Nephron progenitor cell (in vitro differentiated cells): ENCODE data around the gene IMPDH1.

Experiments
- DNase-seq: peaks from one replicate; pipeline ENCODE4 v3.0.0; 2021
- H3K27ac Mint-ChIP-seq: 2 replicates; pipeline ENCODE4 v1.8.0; 2021; ENCODE audit warnings: mild to moderate bottlenecking, moderate library complexity, mixed read lengths
- H3K27me3 Mint-ChIP-seq: 2 replicates; pipeline ENCODE4 v1.8.0; 2021; ENCODE audit warnings: mild to moderate bottlenecking, low read depth, mixed read lengths; ENCODE audit not compliant: poor library complexity
- H3K36me3 Mint-ChIP-seq: 2 replicates; pipeline ENCODE4 v1.8.0; 2021; ENCODE audit warnings: low read depth, mixed read lengths
- H3K4me1 Mint-ChIP-seq: 2 replicates; pipeline ENCODE4 v1.8.0; 2021; ENCODE audit warnings: mixed read lengths
- H3K4me3 Mint-ChIP-seq: 2 replicates; pipeline ENCODE4 v1.8.0; 2021; ENCODE audit warnings: mild to moderate bottlenecking, moderate library complexity, mixed read lengths
- H3K9me3 Mint-ChIP-seq: 2 replicates; pipeline ENCODE4 v1.8.0; 2021; ENCODE audit warnings: mild to moderate bottlenecking, moderate library complexity, mixed read lengths
- CTCF ChIP-seq: fragments of 200-600 bp; sonication (generic); IDR thresholded peaks from 2 replicates; pipeline ENCODE4 v1.5.0; 2021; ENCODE audit warnings: antibody characterized with exemption

The IMPDH1 gene

GRCh38 chr7:128383776-128384175 is 26.0 kb downstream of the IMPDH1 start:
- H3K27ac Mint-ChIP-seq, result no peak overlapping the region
- no peak for TF ChIP-seq CTCF
- H3K36me3 Mint-ChIP-seq, result no peaks in the 10 kb centered on the region
- no peak overlapping the region for H3K4me3 Mint-ChIP-seq
- H3K9me3 Mint-ChIP-seq, result no peaks in the 10 kb centered on the region
- peaks cover 33% of the 10 kb centered on the region for H3K27me3 Mint-ChIP-seq
- peaks cover 32% of the 10 kb centered on the region for H3K4me1 Mint-ChIP-seq
- no peak for DNase-seq

GRCh38 chr7:128381161-128381821 is 28.5 kb downstream of the IMPDH1 start:
- Mint-ChIP-seq H3K4me1 (peaks cover 31% of the 10 kb centered on the region), H3K27me3 (peaks cover 16% of the 10 kb centered on the region), H3K27ac (no peak overlapping the region), H3K9me3 (no peaks in the 10 kb centered on the region), H3K36me3 (no peaks in the 10 kb centered on the region), H3K4me3 (no peak overlapping the region)
- TF ChIP-seq CTCF, result peak; percentile 54
- peak; percentile 57 for DNase-seq

GRCh38 chr7:128380483-128381106 is 29.2 kb downstream of the IMPDH1 start:
- Mint-ChIP-seq H3K36me3 (no peaks in the 10 kb centered on the region), H3K27me3 (peaks cover 11% of the 10 kb centered on the region), H3K27ac (no peak overlapping the region), H3K4me1 (peaks cover 31% of the 10 kb centered on the region), H3K9me3 (no peaks in the 10 kb centered on the region), H3K4me3 (no peak overlapping the region)
- DNase-seq, result no peak
- no peak for TF ChIP-seq CTCF

- H3K4me3 Mint-ChIP-seq, result peak overlapping the region; percentile 18
- H3K9me3 Mint-ChIP-seq, result no peaks in the 10 kb centered on the region
- no peak for TF ChIP-seq CTCF
- H3K27me3 Mint-ChIP-seq, result peaks cover 10% of the 10 kb centered on the region
- no peak for DNase-seq
- H3K27ac Mint-ChIP-seq, result peak overlapping the region; percentile 5
- H3K4me1 Mint-ChIP-seq, result peaks cover 31% of the 10 kb centered on the region
- H3K36me3 Mint-ChIP-seq, result no peaks in the 10 kb centered on the region
These were observed 29.8 kb downstream of the IMPDH1 start for GRCh38 chr7:128379900-128380479.

- no peak overlapping the region for H3K27ac Mint-ChIP-seq
- no peak overlapping the region for H3K4me3 Mint-ChIP-seq
These were observed 31.1 kb downstream of the IMPDH1 start for GRCh38 chr7:128378637-128379036.

More at GRCh38 chr7:128378637-128379036, 31.1 kb downstream of the IMPDH1 start:
- no peak for TF ChIP-seq CTCF
- no peak for DNase-seq
- Mint-ChIP-seq H3K27me3 (peaks cover 12% of the 10 kb centered on the region), H3K4me1 (peaks cover 31% of the 10 kb centered on the region), H3K9me3 (no peaks in the 10 kb centered on the region), H3K36me3 (no peaks in the 10 kb centered on the region)
